Activated CD8-positive, alpha-beta T cell treated with anti-CD3 and anti-CD28 coated beads for 36 hours (primary cell): ENCODE results near the gene XIRP1. TPM values are rescaled to one million over a fixed set of nuclear protein-coding genes. Genes with fewer than 3 reads are reported as not detected.

Source experiments
- ATAC-seq: fragments of 200-7000 bp; cut with Tn5 transposase; one replicate; pipeline ENCODE4 v1.10.0; 2021; ENCODE audit warnings: mild to moderate bottlenecking, moderate library complexity
- CTCF ChIA-PET: fragments of 350-600 bp; sonication (Branson Sonifier 250); formaldehyde crosslinking; loops from one replicate; lab custom pipeline; 2021; ENCODE audit warnings: antibody characterized with exemption; lab: Charles Lee
- POLR2A ChIA-PET: fragments of 350-600 bp; sonication (Branson Sonifier 250); formaldehyde crosslinking; loops from one replicate; lab custom pipeline; 2021; ENCODE audit warnings: antibody characterized with exemption; lab: Charles Lee
- DNase-seq: peaks from one replicate; pipeline ENCODE4 v3.0.0-alpha.2; 2020
- H3K27ac Mint-ChIP-seq: one replicate; pipeline ENCODE4 v1.8.0; 2021; ENCODE audit warnings: mild to moderate bottlenecking, mixed read lengths
- H3K27me3 Mint-ChIP-seq: one replicate; pipeline ENCODE4 v1.8.0; 2021; ENCODE audit warnings: mixed read lengths
- H3K36me3 Mint-ChIP-seq: one replicate; pipeline ENCODE4 v1.8.0; 2021; ENCODE audit warnings: low read depth, mixed read lengths
- H3K4me1 Mint-ChIP-seq: one replicate; pipeline ENCODE4 v1.8.0; 2021; ENCODE audit warnings: low read depth, mixed read lengths
- H3K4me3 Mint-ChIP-seq: one replicate; pipeline ENCODE4 v1.8.0; 2021; ENCODE audit warnings: mild to moderate bottlenecking, moderate library complexity, mixed read lengths
- H3K9me3 Mint-ChIP-seq: one replicate; pipeline ENCODE4 v1.8.0; 2021; ENCODE audit warnings: mixed read lengths
- CTCF ChIP-seq: fragments of 200-600 bp; IDR thresholded peaks from one replicate; pipeline ENCODE4 v1.8.0; 2022; ENCODE audit warnings: antibody characterized with exemption, mild to moderate bottlenecking
- intact Hi-C: fragments of 100-400 bp; cut with micrococcal nuclease; formaldehyde crosslinking; loops from one replicate; pipeline ENCODE4 v1.10.0; 2022
- total RNA-seq, 2 experiments: library from RNA; stranded (reverse); gene quantifications; one replicate each; pipeline ENCODE4 v1.2.3, GENCODE V29; 2021

The XIRP1 gene
- total RNA-seq, 2 experiments from 2014 or later, result 2.5 TPM

DNA sequence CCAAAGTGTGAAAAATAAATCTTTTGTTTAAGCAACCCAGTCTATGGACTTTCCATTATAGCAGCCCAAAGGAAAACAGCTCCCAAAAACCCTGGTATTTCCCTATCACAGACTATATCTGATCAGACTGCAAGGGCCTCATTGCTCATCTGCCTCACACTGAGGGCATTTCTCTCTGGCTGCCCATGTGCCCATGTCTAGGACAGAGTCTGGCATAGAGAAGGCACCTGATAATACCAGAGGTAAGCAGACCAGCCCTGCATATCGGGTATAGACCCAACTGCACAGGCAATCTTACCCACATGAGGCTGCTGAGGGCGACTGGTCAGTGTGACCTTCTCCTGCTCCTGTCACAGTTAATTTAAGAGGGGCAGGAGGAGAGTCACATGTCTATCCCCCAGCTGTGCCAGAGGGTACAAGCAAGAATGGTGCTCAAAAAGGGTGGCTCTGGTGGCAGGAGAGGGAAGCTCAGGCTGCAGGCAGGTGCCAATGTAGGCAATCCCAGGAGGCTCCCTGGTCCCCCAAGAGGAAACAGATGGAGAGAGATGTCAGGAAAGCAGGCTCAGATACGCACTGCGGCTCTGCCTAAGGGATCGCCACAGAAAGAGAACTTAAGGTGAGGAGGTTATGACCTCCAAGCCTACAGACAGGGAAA is 42.1 kb downstream of the XIRP1 start:
- no peaks in the 10 kb centered on the region for H3K27me3 Mint-ChIP-seq
- CTCF ChIA-PET, result interaction anchor here (1.5 to 2.0 kb wide), 3 partner anchors 28 to 44 kb away, joined by 5 to 6 read pairs (median 5); no protein-coding TSS in a partner anchor
- POLR2A ChIA-PET, result interaction anchor here (0.8 to 2.0 kb wide), 4 partner anchors 8 to 257 kb away, joined by 3 to 6 read pairs (median 5); partner anchors contain the start of genes GORASP1, RPSA and TTC21A
- peaks cover 71% of the 10 kb centered on the region for H3K4me1 Mint-ChIP-seq
- peak overlapping the region; percentile 100 for H3K4me3 Mint-ChIP-seq
- no peak for TF ChIP-seq CTCF
- no peaks in the 10 kb centered on the region for H3K9me3 Mint-ChIP-seq
- H3K27ac Mint-ChIP-seq, result peak overlapping the region; percentile 99
- peaks cover 73% of the 10 kb centered on the region for H3K36me3 Mint-ChIP-seq
- intact Hi-C loops, result no loop called here
- ATAC-seq (no peak), DNase-seq (no peak)

GRCh38 chr3:39149498-39150147 is 42.8 kb downstream of the XIRP1 start:
- H3K4me1 Mint-ChIP-seq, result peaks cover 66% of the 10 kb centered on the region
- ChIA-PET CTCF (interaction anchor here (0.8 to 2.0 kb wide), 5 partner anchors 29 to 82 kb away, joined by 3 to 6 read pairs (median 5); no protein-coding TSS in a partner anchor), POLR2A (interaction anchor here (0.8 to 2.5 kb wide), 5 partner anchors 9 to 257 kb away, joined by 3 to 8 read pairs (median 5); partner anchors contain the start of genes GORASP1, RPSA, TTC21A and XIRP1)
- no peaks in the 10 kb centered on the region for H3K27me3 Mint-ChIP-seq
- no peak for TF ChIP-seq CTCF
- no peaks in the 10 kb centered on the region for H3K9me3 Mint-ChIP-seq
- intact Hi-C loops, result loop anchor here (5.0 kb wide), 2 partner anchors 33 to 42 kb away; partner anchors contain the start of genes GORASP1 and TTC21A
- no peak for ATAC-seq
- H3K27ac Mint-ChIP-seq, result peak overlapping the region; percentile 99
- DNase-seq, result no peak
- H3K4me3 Mint-ChIP-seq, result peak overlapping the region; percentile 100
- H3K36me3 Mint-ChIP-seq, result peaks cover 79% of the 10 kb centered on the region

DNA sequence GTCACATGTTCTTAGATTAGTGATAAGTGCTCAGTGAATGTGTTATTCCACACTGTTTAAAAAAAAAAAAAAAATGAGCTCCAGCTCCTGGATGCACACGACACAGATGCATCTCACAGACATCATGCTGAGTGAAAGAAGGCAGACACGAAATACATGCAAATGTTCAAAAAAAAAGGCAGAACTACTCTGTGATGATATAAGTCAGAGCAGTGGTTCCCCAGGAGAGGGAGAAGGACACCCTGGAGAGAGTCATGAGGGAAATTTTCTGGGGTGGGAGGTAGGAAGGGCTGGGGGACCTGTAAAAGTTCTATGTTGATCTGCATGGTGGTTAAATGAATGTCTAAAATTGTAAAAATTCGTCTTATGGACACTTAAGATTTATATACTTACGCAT is 43.3 kb downstream of the XIRP1 start:
- POLR2A ChIA-PET, result interaction anchor here (1.0 to 2.5 kb wide), 5 partner anchors 10 to 258 kb away, joined by 3 to 8 read pairs (median 6); partner anchors contain the start of genes GORASP1, RPSA, TTC21A and XIRP1
- no peak for TF ChIP-seq CTCF
- intact Hi-C loops, result loop anchor here (5.0 kb wide), 2 partner anchors 33 to 42 kb away; partner anchors contain the start of genes GORASP1 and TTC21A
- H3K9me3 Mint-ChIP-seq, result no peaks in the 10 kb centered on the region
- H3K27ac Mint-ChIP-seq, result peak overlapping the region; percentile 99
- H3K4me3 Mint-ChIP-seq, result peak overlapping the region; percentile 100
- peaks cover 64% of the 10 kb centered on the region for H3K4me1 Mint-ChIP-seq
- no peaks in the 10 kb centered on the region for H3K27me3 Mint-ChIP-seq
- DNase-seq (no peak), ATAC-seq (no peak)
- H3K36me3 Mint-ChIP-seq, result peaks cover 85% of the 10 kb centered on the region
- CTCF ChIA-PET, result interaction anchor here (0.5 to 2.0 kb wide), 4 partner anchors 17 to 82 kb away, joined by 3 to 5 read pairs (median 3); no protein-coding TSS in a partner anchor

GRCh38 chr3:39148435-39149058 is 43.8 kb downstream of the XIRP1 start:
- peaks cover 63% of the 10 kb centered on the region for H3K4me1 Mint-ChIP-seq
- ATAC-seq (no peak), DNase-seq (peak; percentile 45)
- peak overlapping the region; percentile 99 for H3K27ac Mint-ChIP-seq
- ChIA-PET POLR2A (interaction anchor here (1.0 to 2.5 kb wide), 4 partner anchors 10 to 258 kb away, joined by 3 to 8 read pairs (median 6); partner anchors contain the start of genes RPSA and XIRP1), CTCF (interaction anchor here (0.5 to 2.0 kb wide), 4 partner anchors 17 to 83 kb away, joined by 3 to 5 read pairs (median 3); no protein-coding TSS in a partner anchor)
- H3K36me3 Mint-ChIP-seq, result peaks cover 90% of the 10 kb centered on the region
- peak overlapping the region; percentile 100 for H3K4me3 Mint-ChIP-seq
- no peaks in the 10 kb centered on the region for H3K27me3 Mint-ChIP-seq
- no peak for TF ChIP-seq CTCF
- no peaks in the 10 kb centered on the region for H3K9me3 Mint-ChIP-seq
- intact Hi-C loops, result loop anchor here (5.0 kb wide), 2 partner anchors 34 to 41 kb away; partner anchors contain the start of genes GORASP1 and TTC21A
